ENCODE measurements around the gene UCP3. TPM values are rescaled to one million over a fixed set of nuclear protein-coding genes. Genes with fewer than 3 reads are reported as not detected.

Gene UCP3
- total and polyA plus RNA-seq, 2 of the 8 experiments (the other 6 are each of a cell fraction or from before 2014, with no cell fraction given), result 0.85 to 1.3 TPM

DNA sequence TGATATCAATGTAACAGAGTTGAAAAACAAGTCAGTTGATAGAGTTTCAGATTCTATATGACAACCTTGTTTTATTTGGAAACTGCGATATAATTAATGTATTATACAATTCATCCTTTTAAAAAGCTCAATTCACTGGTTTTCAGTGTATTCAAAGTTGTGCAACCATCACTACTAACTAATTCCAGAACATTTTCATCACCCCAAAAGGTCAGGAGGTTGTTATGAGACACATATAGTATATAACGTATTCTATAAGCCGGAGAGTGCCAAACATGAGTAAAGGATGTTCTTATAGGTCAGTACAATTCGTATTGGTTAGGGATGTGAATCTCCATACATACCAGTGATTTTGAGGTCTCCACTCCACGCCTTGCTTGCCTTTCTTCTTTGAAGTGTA lies 40.1 kb upstream of the UCP3 start:
- Histone ChIP-seq H2BK120ac (replicated peaks; ENCODE audit: low read depth, low read length) (no peak overlapping the region), H4K5ac (ENCODE audit: insufficient read length, low read depth, low read length) (no peak overlapping the region), H3K9me3 (ENCODE audit: insufficient read depth in 2 of 2, low read depth in 1 of 2, low read length in 1 of 2) (no peaks in the 10 kb centered on the region), H3K4me3 (ENCODE audit: extremely low read depth in 1 of 4, insufficient read depth in 2 of 4, low read depth in 3 of 4, low read length in 4 of 4) (no peak overlapping the region), H2AFZ (ENCODE audit: low read length) (no peak overlapping the region), H4K91ac (replicated peaks; ENCODE audit: insufficient read length, low read length) (no peak overlapping the region), H3K4ac (replicated peaks; ENCODE audit: insufficient read length, low read depth, low read length) (no peak overlapping the region), H2BK20ac (ENCODE audit: low read length) (no peak overlapping the region), H3K56ac (replicated peaks; ENCODE audit: insufficient read length, low read depth, low read length) (no peak overlapping the region), H4K20me1 (replicated peaks in 1 of 2; ENCODE audit: control insufficient read depth in 1 of 2, insufficient read depth in 2 of 2, low read length in 2 of 2) (no peaks in the 10 kb centered on the region), H3K79me2 (ENCODE audit: control insufficient read depth in 1 of 2, insufficient read depth in 2 of 2, low read length in 2 of 2) (no peaks in the 10 kb centered on the region), H2AK5ac (ENCODE audit: low read depth, low read length) (no peak overlapping the region), H2BK5ac (ENCODE audit: low read depth, low read length) (no peak overlapping the region), H3K23ac (ENCODE audit: insufficient read length) (no peak overlapping the region), H3K36me3 (ENCODE audit: control insufficient read depth in 2 of 4, insufficient read depth in 4 of 4, low read length in 3 of 4) (peaks cover 0 to 6% (median 0%) of the 10 kb centered on the region in 4 experiments; a peak in 3 of 8 replicates), H3K4me2 (ENCODE audit: insufficient read depth in 1 of 2, low read depth in 2 of 2, low read length in 2 of 2) (no peak overlapping the region), H2BK15ac (ENCODE audit: low read length) (no peak overlapping the region), H3K27me3 (replicated peaks in 1 of 4; ENCODE audit: control insufficient read depth in 3 of 4, extremely low read depth in 1 of 4, insufficient read depth in 3 of 4, low read length in 3 of 4) (no peaks in the 10 kb centered on the region), H3K23me2 (ENCODE audit: low read depth, low read length) (no peaks in the 10 kb centered on the region), H3K14ac (ENCODE audit: insufficient read length) (no peak overlapping the region), H3K18ac (ENCODE audit: extremely low read depth, low read length) (no peak overlapping the region), H3K9ac (replicated peaks in 1 of 4; ENCODE audit: extremely low read depth in 1 of 4, low read depth in 3 of 4, low read length in 3 of 4) (no peak overlapping the region), H3K4me1 (replicated peaks in 1 of 4; ENCODE audit: control insufficient read depth in 3 of 4, insufficient read depth in 4 of 4, low read length in 3 of 4) (no peaks in the 10 kb centered on the region), H2BK12ac (ENCODE audit: low read depth, low read length) (no peak overlapping the region), H4K8ac (ENCODE audit: extremely low read depth, insufficient read depth, low read length) (no peak overlapping the region), H3K27ac (ENCODE audit: low read depth, low read length) (no peak overlapping the region), H3K79me1 (ENCODE audit: low read depth, low read length) (no peaks in the 10 kb centered on the region)
- no peak for TF ChIP-seq GTF2F1 (IDR thresholded peaks at IDR 0.05; ENCODE audit: borderline replicate concordance, low read depth, low read length)
- TF ChIP-seq RFX5 (IDR thresholded peaks at IDR 0.05; ENCODE audit: borderline replicate concordance, low read depth, low read length), result no peak
- no peak for TF ChIP-seq SP4 (IDR thresholded peaks at IDR 0.05; ENCODE audit: low read length)
- no peak for TF ChIP-seq SUZ12 (IDR thresholded peaks at IDR 0.05; ENCODE audit: low read length)
- no peak for TF ChIP-seq POU5F1 (IDR thresholded peaks at IDR 0.05; ENCODE audit: low read depth, low read length)
- no peak for TF ChIP-seq POLR2A (IDR thresholded peaks at IDR 0.05; ENCODE audit: control extremely low read depth in 1 of 2, low read depth in 2 of 2, low read length in 2 of 2)
- TF ChIP-seq KDM5A (IDR thresholded peaks at IDR 0.05; ENCODE audit: low read length), result no peak
- no peak for TF ChIP-seq SP2 (IDR thresholded peaks at IDR 0.05; ENCODE audit: low read length)
- WGBS, 2 experiments (ENCODE audit: extremely low coverage in 1 of 2, insufficient coverage in 1 of 2, insufficient read length in 1 of 2, insufficient replicate concordance in 2 of 2, low coverage in 1 of 2, low lambda C conversion rate in 2 of 2, missing lambda C conversion rate in 1 of 2), result 86% methylated on average over 5 of the region's 5 CpGs; no CpG with 5 or more reads in 1 of the 2 experiments
- ChIA-PET CTCF (ENCODE audit: partially characterized antibody) (no interaction called here), POLR2A (ENCODE audit: partially characterized antibody) (no interaction called here)
- FAIRE-seq (no peak), DNase-seq (ENCODE audit: low read depth in 1 of 2, low spot score in 2 of 2) (no peak)

Data from H1 (cell line).